Parathyroid adenoma (tissue), 2 donors: ENCODE data around the gene DAGLA.

ENCODE experiments used
- H2AFZ ChIP-seq: fragments of 300-600 bp; sonication (generic); one replicate; pipeline ENCODE4 v1.7.0; 2017; ENCODE audit warnings: antibody characterized with exemption, mild to moderate bottlenecking
- H3K27ac ChIP-seq: fragments of 300-600 bp; sonication (generic); one replicate; pipeline ENCODE4 v1.7.0; 2017
- H3K27me3 ChIP-seq: fragments of 300-600 bp; sonication (generic); one replicate; pipeline ENCODE4 v1.7.0; 2017; ENCODE audit warnings: low read length; ENCODE audit not compliant: control insufficient read depth, insufficient read depth
- H3K36me3 ChIP-seq: fragments of 300-600 bp; sonication (generic); one replicate; pipeline ENCODE4 v1.7.0; 2017; ENCODE audit warnings: low read length; ENCODE audit not compliant: control insufficient read depth, insufficient read depth
- H3K4me1 ChIP-seq: fragments of 300-600 bp; sonication (generic); one replicate; pipeline ENCODE4 v1.7.0; 2017; ENCODE audit warnings: control low read depth
- H3K4me2 ChIP-seq: fragments of 300-600 bp; sonication (generic); one replicate; pipeline ENCODE4 v1.7.0; 2017; ENCODE audit warnings: low read length
- H3K4me3 ChIP-seq: fragments of 300-600 bp; sonication (generic); one replicate; pipeline ENCODE4 v1.7.0; 2017; ENCODE audit warnings: low read depth, low read length
- H3K79me2 ChIP-seq: fragments of 300-600 bp; sonication (generic); one replicate; pipeline ENCODE4 v1.7.0; 2017; ENCODE audit warnings: control low read depth
- H3K9ac ChIP-seq: fragments of 300-600 bp; sonication (generic); one replicate; pipeline ENCODE4 v1.7.0; 2017; ENCODE audit warnings: mild to moderate bottlenecking
- H3K9me3 ChIP-seq: fragments of 300-600 bp; sonication (generic); one replicate; pipeline ENCODE4 v1.7.0; 2017; ENCODE audit warnings: low read length; ENCODE audit not compliant: control insufficient read depth
- CTCF ChIP-seq: fragments of 300-600 bp; sonication (generic); IDR thresholded peaks from one replicate; pipeline ENCODE4 v1.7.0; 2017; ENCODE audit warnings: antibody characterized with exemption, mild to moderate bottlenecking
- donor health status: primary hyperparathyroidism.

Gene DAGLA

GRCh38 chr11:61793829-61794204, 113.6 kb downstream of the DAGLA start:
- Histone ChIP-seq H3K4me3 (no peak overlapping the region), H3K4me1 (peaks cover 2% of the 10 kb centered on the region), H3K36me3 (no peaks in the 10 kb centered on the region), H3K9me3 (no peaks in the 10 kb centered on the region), H2AFZ (no peak overlapping the region), H3K9ac (no peak overlapping the region), H3K27ac (no peak overlapping the region), H3K79me2 (peaks cover 3% of the 10 kb centered on the region), H3K4me2 (no peak overlapping the region), H3K27me3 (no peaks in the 10 kb centered on the region)
- no peak for TF ChIP-seq CTCF

GRCh38 chr11:61794579-61794978, 114.4 kb downstream of the DAGLA start:
- Histone ChIP-seq H3K27ac (no peak overlapping the region), H3K9ac (no peak overlapping the region), H3K4me1 (peaks cover 2% of the 10 kb centered on the region), H3K36me3 (no peaks in the 10 kb centered on the region), H3K79me2 (peaks cover 3% of the 10 kb centered on the region), H3K4me3 (no peak overlapping the region), H3K9me3 (no peaks in the 10 kb centered on the region), H3K4me2 (no peak overlapping the region), H3K27me3 (no peaks in the 10 kb centered on the region), H2AFZ (no peak overlapping the region)
- no peak for TF ChIP-seq CTCF

DNA sequence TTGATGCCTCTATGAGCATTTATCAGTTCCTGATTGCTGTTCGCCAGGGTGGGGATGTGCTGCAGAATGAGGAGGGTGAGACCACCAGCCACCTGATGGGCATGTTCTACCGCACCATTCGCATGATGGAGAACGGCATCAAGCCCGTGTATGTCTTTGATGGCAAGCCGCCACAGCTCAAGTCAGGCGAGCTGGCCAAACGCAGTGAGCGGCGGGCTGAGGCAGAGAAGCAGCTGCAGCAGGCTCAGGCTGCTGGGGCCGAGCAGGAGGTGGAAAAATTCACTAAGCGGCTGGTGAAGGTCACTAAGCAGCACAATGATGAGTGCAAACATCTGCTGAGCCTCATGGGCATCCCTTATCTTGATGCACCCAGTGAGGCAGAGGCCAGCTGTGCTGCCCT, 115.3 kb downstream of the DAGLA start:
- Histone ChIP-seq H3K36me3 (no peaks in the 10 kb centered on the region), H3K79me2 (peaks cover 3% of the 10 kb centered on the region), H3K4me1 (peaks cover 2% of the 10 kb centered on the region), H3K4me2 (no peak overlapping the region), H3K9ac (no peak overlapping the region), H2AFZ (no peak overlapping the region), H3K9me3 (no peaks in the 10 kb centered on the region), H3K27ac (no peak overlapping the region), H3K27me3 (no peaks in the 10 kb centered on the region), H3K4me3 (no peak overlapping the region)
- TF ChIP-seq CTCF = no peak

DNA sequence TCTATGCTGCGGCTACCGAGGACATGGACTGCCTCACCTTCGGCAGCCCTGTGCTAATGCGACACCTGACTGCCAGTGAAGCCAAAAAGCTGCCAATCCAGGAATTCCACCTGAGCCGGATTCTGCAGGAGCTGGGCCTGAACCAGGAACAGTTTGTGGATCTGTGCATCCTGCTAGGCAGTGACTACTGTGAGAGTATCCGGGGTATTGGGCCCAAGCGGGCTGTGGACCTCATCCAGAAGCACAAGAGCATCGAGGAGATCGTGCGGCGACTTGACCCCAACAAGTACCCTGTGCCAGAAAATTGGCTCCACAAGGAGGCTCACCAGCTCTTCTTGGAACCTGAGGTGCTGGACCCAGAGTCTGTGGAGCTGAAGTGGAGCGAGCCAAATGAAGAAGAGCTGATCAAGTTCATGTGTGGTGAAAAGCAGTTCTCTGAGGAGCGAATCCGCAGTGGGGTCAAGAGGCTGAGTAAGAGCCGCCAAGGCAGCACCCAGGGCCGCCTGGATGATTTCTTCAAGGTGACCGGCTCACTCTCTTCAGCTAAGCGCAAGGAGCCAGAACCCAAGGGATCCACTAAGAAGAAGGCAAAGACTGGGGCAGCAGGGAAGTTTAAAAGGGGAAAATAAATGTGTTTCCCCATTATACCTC, 115.8 kb downstream of the DAGLA start:
- no peak overlapping the region for H3K4me2 ChIP-seq
- no peak overlapping the region for H3K9ac ChIP-seq
- TF ChIP-seq CTCF = no peak
- no peaks in the 10 kb centered on the region for H3K9me3 ChIP-seq
- H3K27ac ChIP-seq = no peak overlapping the region
- no peak overlapping the region for H3K4me3 ChIP-seq
- H3K27me3 ChIP-seq = no peaks in the 10 kb centered on the region
- H3K79me2 ChIP-seq = peaks cover 3% of the 10 kb centered on the region
- H3K4me1 ChIP-seq = peaks cover 2% of the 10 kb centered on the region
- H2AFZ ChIP-seq = no peak overlapping the region
- H3K36me3 ChIP-seq = no peaks in the 10 kb centered on the region
